Measurements from ENCODE around the gene NKX1-2.
A peak's percentile ranks its signal among the peaks of the same experiment; 100 is the strongest.

Gene NKX1-2

DNA sequence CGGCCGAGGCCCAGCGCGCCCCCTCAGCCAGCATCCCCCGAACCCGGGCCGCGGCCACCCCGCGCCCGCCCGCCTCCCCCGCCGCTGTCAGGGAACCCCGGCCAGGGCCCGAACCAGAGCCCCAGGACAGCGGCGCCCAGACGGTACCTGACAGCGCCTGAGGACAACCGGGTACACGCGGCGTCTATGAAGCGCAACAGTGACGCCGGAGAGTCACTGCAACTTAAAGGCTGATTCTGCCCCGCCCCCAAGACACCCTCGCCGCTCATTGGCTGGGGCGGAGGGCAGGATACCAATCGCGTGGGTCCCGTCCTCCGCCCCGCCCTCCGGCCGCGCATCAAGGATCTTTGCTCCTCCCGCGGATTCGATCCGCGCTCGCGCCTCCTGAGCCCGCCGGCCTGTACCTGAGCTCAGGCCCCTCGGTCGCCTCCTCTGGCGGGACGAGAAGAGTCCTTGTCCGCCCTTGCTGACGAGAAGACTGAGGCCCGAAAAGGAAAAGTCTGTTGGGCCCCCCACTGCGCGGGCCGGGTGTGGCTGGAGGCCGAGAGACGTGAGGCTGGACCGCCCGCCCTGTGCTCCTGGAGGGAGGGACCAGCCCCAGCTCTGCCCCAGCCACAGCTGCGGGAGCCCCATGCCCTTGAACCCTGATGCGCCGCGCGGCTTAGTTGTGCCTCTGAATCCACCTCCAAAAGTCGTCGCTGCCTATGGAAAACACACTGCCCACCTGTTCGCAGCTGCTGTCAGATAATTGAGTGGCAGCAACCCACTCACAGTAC lies 30.9 kb downstream of the NKX1-2 start, which contains the start of gene OAT:
Gene OAT (minus strand): TSS at position 198 of the 776 bp plus-strand sequence. CDS start 6,752 bp downstream, outside the sequence.
- DNase-seq (ENCODE audit: insufficient read length, low spot score): peak; percentile 91
- no peak for FAIRE-seq

DNA sequence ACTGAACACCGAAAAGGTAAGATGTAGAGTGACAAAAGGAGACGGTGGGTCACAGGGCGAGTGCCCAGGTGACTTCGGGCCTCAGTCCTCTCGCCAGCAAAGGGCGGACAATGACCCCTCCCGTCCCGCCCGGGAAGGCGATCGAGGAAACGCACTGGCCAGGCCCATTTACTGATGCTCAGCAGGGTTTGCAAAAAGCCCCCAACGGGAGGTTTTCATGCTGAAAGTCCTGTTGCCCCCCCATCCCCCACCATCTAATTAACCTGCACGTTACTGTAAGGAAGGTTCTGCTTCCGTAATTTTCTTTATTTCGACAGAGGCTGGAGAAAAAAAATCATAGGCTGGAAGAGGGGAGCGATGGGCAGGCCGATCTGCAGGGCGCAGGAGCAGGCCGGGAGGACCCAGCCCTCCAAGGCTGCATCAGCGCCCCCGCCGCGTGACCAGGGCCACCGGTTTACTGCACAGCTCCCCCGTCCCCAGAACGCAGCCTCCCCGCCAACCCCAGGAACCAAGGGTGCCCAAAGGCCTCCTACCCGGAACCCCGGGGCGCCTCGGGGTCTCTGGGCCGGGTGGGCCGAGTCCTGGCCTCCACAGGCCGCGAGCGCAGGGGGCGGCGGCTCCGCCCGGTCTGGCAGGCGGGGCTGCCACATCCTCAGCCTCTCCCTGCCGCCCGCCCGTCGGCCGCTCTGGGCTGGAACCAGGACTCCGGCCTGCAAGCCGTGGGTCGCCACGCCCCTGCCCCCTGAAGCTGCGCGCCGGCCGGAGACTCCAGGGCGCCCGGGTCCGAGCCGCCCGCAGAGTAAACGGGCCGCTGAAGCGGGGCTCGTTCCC lies 31.7 kb downstream of the NKX1-2 start:
- DNase-seq (ENCODE audit: insufficient read length, low spot score): peak; percentile 27
- FAIRE-seq: no peak

DNA sequence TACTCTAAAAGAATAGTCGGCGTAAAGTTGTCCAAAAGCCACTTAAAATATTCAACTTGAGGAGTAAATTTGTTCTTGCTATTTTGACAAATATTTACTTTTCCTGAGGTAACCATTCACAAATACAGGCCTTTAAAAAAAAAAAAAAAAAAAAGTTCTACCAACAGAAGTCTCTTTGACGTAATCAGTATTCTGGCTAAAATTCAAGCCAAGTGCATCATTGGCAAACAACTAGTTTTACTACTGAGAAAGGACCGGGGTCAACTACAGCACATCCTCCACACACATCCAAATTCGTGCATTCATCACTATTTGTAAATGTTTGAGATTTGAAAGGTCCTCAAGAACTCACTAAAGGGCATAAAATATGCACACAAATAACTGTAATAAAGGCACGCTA lies 33.1 kb downstream of the NKX1-2 start:
- DNase-seq (ENCODE audit: insufficient read length, low spot score) (no peak), FAIRE-seq (no peak)

DNA sequence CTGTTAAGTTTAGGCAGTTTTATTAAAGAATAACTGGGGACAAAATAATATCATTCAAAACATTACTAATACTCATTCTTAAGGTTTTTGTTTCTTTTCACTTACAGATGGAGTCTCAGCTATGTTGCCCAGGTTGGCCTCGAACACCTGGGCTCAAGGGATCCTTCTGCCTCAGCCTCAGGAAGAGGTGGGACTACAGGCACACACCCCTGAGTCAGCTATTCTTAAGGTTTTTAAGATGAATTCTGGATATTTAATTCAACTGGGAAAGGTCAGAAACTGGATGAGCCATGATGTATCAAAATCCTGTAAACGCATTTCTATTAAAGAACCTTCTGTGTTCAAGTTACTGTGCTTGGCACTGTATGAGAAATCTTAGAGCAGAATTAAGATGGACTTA lies 34.6 kb downstream of the NKX1-2 start:
- no peak for FAIRE-seq
- DNase-seq (ENCODE audit: insufficient read length, low spot score): no peak

DNA sequence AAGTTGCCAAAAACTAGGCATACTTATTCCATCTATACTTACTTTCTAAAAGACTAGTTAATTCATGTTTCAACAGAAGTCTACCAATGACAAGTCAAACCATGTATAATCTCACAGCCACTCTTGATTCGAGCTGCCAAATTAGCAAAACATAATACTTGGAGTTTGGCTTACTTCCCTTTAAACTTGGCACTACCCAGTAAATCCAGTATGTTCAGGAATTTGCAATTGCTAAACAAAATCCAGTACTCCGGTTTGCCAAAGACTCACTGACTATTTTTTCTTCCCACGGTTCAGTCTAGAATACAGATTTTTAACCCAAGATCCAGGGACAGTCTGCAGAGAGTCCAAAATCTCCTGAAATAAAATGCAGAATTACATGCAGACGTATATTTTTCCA lies 35.8 kb downstream of the NKX1-2 start:
- DNase-seq (ENCODE audit: insufficient read length, low spot score): no peak
- FAIRE-seq: no peak

DNA sequence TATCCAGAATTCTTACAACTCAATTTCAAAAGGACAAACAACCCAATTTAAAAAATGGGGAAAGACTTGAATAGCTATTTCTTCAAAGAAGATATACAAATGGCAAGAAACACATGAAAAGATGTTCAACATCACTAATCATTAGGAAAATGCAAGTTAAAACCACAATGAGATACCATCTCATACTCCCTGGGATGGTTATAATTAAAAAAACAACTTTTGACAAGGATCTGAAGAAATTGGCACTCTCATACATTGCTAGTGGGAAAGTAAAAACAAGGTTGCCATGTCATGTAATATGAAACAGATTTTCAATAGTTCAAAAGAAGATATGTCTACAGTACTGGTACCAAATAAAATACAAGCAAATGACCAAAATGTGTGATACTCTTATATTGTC lies 40.1 kb downstream of the NKX1-2 start:
- DNase-seq (ENCODE audit: insufficient read length, low spot score) (no peak), FAIRE-seq (no peak)

DNA sequence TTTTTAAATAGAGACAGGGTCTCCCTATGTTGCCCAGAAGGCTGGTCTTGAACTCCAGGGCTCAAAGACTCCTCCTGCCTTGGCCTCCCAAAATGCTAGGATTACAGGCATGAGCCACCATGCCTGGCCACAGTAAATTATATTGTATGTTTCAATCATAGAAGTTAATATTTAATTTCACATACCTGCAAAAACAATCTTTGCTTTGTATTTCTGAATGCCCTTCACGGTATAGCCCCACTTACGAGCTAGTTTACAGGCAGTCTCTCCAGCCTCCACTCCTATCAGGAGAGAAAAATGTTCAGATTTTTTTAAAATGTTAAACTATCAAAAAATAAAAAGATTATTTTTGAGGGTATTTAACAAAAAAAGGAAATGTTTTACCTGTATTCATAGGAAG lies 41.5 kb downstream of the NKX1-2 start:
- DNase-seq (ENCODE audit: insufficient read length, low spot score) (no peak), FAIRE-seq (no peak)

DNA sequence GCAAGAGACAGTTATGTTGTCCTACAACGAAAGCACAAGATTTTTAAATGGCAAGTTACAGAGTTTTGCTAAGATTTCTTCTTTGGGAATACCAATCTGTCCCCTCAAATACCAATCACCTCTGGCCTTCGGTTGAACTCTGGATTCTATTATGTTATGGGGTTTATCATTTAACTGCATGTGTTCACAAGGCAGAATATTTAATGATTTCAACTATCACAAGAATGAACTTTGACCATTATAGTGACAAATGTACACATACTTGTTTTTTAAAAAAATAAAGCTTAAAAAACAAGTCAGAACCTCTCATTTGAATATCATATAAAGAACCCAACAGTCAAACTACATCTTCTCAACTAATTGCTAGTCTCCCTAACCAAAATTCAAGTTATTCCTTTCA lies 42.4 kb downstream of the NKX1-2 start:
- FAIRE-seq (no peak), DNase-seq (ENCODE audit: insufficient read length, low spot score) (no peak)

DNA sequence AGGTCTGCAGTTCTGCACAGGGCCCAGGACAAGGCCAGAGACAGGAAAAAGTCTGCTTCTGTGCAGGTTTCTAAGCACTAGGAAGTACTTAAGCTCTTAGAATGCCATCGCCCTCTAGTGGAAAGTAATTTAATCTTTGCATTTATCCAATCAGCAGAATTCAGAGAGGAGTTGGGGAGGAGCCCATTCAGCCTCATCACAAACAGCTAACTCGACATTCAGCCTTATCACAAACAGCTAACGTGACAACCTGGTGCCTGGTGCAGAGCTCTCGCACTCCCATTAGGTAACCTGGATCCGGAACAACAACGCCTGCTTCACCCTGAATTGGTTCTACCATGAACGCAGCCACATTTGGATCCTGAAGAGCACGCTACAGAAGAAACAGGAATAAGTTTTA lies 46.3 kb downstream of the NKX1-2 start:
- FAIRE-seq (no peak), DNase-seq (ENCODE audit: insufficient read length, low spot score) (peak; percentile 51)

DNA sequence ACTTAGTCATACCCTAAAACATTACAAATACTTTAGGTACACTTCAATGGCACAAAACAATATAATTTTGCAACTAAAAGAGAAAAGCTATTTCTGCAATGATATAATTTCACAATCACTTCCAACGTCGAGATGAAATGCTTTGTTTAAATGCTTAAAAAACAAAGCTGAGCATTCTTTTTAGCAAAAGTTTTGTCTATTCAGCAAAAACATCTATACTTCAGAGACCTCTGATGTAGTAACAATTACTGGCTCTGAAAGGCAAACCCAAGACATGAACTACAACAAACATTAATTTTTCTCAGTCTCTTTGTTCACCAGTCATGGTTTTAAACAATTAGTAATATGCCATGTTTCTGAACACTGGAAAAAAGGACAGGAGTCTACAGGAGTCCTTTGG lies 47.6 kb downstream of the NKX1-2 start:
- DNase-seq (ENCODE audit: insufficient read length, low spot score): no peak
- no peak for FAIRE-seq

DNA sequence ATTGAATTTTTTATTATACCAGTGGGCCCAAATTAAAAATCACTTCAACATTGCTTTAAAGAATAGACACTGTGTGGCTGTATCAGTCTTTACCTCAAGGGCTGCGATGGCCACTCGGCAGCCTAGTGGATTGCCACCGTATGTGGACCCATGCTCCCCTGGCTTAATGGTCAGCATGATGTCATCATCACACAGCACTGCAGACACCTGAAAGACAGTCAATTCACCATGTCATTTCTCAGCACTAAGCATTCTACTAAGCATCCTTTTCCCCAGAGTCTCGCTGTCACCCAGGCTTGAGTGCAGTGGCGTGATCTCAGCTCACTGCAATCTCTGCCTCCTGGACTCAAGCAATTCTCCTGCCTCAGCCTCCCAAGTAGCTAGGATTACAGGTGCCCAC lies 48.2 kb downstream of the NKX1-2 start:
- DNase-seq (ENCODE audit: insufficient read length, low spot score): no peak

More for the DNA sequence above, 48.2 kb downstream of the NKX1-2 start:
- FAIRE-seq: no peak
